Fibroblast of the conjunctiva (primary cell): ENCODE measurements around the gene CEP170.
A peak's percentile ranks its signal among the peaks of the same experiment; 100 is the strongest.
"Not testable (repeated sequence)": the region's sequence is repeated elsewhere in the genome, so short reads cannot be mapped to it uniquely, and the experiment has no call there.

ENCODE experiments used
- DNase-seq: peaks from one replicate; pipeline ENCODE4 v3.0.0-alpha.2; 2010; ENCODE audit warnings: low read depth

Gene CEP170

GRCh38 chr1:243173758-243174369 lies 81.2 kb downstream of the CEP170 start:
- peak; percentile 1 for DNase-seq

DNA sequence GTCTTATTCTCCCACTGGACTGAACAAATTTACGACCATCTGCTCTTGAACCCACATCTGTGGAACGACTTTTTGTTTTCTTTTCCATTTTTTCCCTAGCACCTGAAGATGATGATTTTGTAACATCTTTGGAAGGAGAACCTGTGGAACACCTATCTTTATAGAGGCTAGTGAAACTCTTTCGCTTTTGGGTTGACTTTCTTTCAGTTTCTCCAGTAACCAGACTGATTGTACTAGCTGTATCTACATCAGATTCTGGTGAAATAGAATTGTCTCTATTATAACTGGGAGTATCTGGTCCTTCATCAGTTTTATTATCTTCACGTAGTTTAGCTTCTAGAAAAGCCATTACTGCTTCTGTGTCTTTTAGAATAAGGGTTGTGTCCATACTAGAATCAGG lies 90.2 kb downstream of the CEP170 start:
- DNase-seq = not testable (repeated sequence)

- not testable (repeated sequence) for DNase-seq
Observed at GRCh38 chr1:243150906-243151305, 104.2 kb downstream of the CEP170 start.

- DNase-seq = not testable (repeated sequence)
Observed at GRCh38 chr1:243149120-243149519, 106.0 kb downstream of the CEP170 start.

GRCh38 chr1:243147351-243147750 lies 107.7 kb downstream of the CEP170 start:
- not testable (repeated sequence) for DNase-seq

DNA sequence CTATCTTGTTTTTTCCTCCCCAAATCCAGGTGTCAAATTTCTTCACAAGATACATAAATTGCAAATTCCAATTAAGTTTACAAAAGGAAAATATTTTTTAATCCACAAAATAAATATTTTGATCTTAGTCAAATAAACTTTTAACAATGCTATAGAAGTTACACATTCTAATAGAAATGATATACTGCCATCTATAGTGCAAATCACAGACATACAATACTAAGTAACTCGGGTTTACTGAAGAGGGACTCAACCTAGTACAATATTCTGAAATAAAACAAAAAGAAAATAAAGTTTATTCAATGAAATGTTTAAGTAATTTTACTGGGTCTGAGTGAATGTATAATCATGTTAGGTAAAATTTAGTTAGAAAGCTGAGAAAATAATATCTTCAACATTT lies 114.6 kb downstream of the CEP170 start:
- peak; percentile 0 for DNase-seq

DNA sequence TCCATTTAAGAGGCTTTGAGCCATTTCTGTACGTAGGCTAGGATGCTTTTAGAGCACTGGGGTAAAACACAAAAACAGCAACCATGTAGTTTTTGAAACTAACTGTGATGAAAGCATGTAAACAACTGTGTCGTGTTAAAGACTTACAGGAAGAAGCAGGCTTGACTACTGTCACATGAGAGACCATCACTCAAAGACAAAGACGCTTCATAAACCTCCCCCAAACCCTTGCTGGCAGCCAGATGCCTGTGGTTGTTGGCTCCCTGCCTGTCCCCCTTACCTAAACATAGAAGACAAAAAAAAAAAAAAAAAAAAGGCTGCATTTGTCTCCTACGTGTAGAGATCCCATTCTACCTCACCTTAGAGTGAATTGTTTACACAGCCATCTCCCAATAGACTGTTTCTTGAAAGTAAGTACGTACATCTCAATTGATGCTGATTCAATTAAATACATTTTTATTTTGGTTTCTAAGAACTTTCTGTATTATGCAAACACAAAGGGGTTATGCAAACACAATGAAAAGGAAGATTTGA lies 132.1 kb downstream of the CEP170 start:
- DNase-seq = not testable (repeated sequence)

DNA sequence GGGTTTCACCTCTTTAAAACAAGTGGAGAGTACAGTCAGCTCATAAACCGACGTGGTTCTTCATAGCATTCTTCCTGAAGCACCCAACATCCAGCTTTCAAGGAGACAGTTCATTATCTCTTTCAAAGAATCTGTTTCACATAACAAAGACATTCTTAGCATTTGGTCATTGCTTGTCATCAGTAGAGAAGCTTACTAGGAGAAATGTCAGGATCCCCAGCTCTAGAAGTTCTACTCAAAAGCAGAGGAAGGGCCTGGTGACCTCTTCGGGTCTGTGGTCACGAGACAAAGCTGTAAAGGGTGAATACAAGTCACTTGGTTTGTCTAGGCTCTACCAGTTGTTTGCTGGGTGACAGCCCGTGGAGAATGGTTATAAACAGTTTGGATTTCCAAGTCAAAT lies 133.1 kb downstream of the CEP170 start:
- DNase-seq = not testable (repeated sequence)

- DNase-seq = not testable (repeated sequence)
Observed at GRCh38 chr1:243118601-243119322, 136.3 kb downstream of the CEP170 start.

DNA sequence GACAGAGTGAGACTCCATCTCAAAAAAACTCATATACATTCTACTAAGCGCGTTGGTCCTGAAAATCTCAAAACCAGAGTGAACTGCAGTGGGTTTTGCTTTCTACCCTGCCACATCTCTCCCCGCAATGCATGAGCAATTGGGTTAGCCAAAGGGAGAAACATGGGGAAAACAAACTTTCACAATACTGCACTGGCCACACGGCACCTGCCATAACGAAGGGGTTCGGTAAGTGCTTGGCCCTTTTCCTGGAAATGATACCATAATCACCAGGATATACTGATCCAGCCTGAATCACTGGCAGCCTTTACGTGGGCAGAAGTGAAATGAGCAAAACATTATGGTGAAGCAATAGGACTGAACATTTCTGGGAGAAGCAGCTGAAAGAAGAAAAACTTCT lies 138.9 kb downstream of the CEP170 start:
- not testable (repeated sequence) for DNase-seq

DNA sequence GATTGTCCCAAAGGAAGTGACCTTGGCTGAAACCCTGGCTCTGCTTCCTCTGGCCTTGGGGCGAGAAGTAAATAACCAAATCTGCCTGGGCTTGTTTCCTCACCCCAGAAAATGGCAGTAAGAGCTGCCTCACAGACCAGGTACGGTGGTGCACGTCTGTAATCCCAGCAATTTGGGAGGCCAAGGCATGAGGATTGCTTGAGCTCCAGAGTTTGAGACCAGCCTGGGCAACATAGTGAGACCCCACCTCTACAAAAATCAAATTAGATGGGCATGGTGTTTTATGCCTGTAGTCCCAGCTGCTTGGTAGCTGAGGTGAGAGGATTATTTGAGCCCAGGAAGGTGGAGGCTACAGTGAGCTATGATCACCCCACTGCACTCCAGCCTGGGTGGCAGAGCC lies 140.3 kb downstream of the CEP170 start:
- not testable (repeated sequence) for DNase-seq

DNA sequence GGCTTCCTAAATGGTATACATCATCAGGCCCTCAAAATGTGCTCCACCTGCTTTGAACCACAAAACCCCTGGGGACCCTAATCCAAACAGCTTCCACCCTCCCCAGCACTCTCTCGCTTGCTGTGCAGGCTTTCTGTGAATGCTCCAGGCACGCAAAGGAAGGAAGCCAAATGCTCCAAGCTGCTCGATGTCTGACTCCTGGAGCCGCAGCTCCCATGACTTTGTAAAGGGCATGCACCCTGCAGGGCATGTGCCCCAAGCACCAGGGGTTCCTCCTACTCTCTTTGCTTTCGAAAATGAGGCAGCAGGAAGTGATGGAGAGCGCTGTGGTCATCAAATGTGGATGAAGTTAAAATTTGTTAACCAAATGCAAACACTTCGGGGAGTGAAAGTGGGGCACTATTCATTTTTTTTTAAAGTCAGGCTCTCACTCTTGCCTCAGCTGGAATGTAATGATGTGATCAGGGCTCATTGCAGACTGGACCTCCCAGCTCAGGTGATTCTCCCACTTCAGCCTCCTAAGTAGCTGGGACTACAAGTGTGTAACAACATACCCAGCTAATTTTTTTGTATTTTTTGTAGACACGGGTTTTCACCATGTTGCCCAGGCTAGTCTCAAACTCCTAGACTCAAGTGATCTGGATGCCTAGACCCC lies 140.9 kb downstream of the CEP170 start:
- DNase-seq = peak; percentile 22

DNA sequence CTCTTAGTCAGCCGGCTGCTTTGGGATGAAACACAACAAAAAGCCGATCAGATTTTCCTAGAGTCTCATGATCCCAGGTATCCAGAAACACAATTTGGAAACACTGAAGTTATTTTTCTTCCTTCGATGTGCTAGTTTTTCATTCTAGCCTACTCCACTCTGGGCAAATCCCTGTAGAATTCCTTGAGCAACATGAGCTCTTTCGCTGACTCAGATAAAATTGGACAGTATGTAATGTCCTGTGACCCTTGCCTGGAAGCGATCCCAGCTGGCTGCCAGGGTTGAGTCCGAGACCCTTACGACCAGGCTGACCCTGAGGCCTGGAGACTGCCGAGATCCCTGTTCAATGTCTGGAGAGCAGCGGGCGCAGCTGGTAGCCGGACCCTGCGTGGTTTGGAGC lies 147.9 kb downstream of the CEP170 start:
- DNase-seq = not testable (repeated sequence)

GRCh38 chr1:243105652-243106332 lies 149.3 kb downstream of the CEP170 start:
- DNase-seq = not testable (repeated sequence)

DNA sequence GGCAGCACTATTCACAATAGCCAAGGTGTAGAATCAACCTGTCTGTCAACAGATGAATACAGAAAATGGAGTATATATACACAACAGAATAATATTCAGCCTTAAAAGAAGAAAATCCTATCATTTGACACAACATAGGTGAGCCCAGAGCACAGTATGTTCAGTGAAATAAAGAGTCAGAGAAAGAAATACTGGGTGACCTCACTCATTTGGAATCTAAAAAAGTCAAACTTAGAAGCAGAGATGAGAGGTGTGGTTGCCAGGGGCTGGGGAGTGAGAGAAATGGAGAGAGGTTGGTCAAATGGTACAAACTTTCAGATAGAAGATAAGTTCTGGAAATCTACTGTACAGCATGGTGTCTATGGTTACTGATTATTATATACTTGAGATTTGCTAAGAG lies 150.0 kb downstream of the CEP170 start:
- DNase-seq = not testable (repeated sequence)

GRCh38 chr1:243104452-243104851 lies 150.6 kb downstream of the CEP170 start:
- DNase-seq = not testable (repeated sequence)

DNA sequence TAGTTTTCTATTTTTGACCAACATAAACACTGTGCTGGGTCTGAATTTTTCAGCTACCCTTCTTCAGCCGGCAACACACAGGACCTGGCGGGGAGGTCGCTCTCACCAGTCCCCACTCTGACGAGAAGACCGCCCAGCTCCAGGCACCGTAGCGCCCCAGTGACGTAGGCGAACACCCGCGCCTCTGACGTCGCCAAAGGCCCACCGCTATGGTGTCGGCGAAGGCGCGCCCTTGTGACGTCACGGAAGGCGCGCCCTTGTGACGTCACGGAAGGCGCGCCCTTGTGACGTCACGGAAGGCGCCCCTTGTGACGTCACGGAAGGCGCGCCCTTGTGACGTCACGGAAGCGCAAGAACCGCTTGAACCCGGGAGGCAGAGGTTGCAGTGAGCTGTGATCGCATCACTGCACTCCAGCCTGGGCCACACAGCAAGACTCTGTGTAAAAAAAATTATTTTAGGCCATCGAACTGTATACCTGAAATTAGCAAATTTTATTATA lies 153.5 kb downstream of the CEP170 start:
- DNase-seq = peak; percentile 46

- DNase-seq = not testable (repeated sequence)
Observed at GRCh38 chr1:243087368-243087767, 167.7 kb downstream of the CEP170 start.
